AG04450 (cell line): ENCODE measurements around the gene PP2D1. TPM values are rescaled to one million over a fixed set of nuclear protein-coding genes. Genes with fewer than 3 reads are reported as not detected.
"Not testable (repeated sequence)": the region's sequence is repeated elsewhere in the genome, so short reads cannot be mapped to it uniquely, and the experiment has no call there.

Source experiments
- CTCF ChIA-PET: fragments of 300-600, 350-600 bp; formaldehyde crosslinking; extraction: SDS; loops from one replicate; lab custom pipeline; 2022; ENCODE audit warnings: antibody characterized with exemption, inconsistent platforms; lab: Charles Lee
- POLR2A ChIA-PET: fragments of 350-600 bp; formaldehyde crosslinking; extraction: SDS; loops from one replicate; lab custom pipeline; 2021; ENCODE audit warnings: antibody characterized with exemption, inconsistent platforms; lab: Yijun Ruan, JAX
- DNase-seq: peaks from one replicate; pipeline ENCODE4 v3.0.0-alpha.2; 2011; ENCODE audit warnings: low read depth, low spot score
- H3K27ac ChIP-seq: one replicate; pipeline ENCODE4 v1.5.1; 2012; ENCODE audit warnings: low read depth, low read length, control low read depth
- H3K27me3 ChIP-seq: one replicate; pipeline ENCODE4 v1.6.0; 2012; ENCODE audit warnings: low read length; ENCODE audit not compliant: control insufficient read depth, insufficient read depth
- H3K4me3 ChIP-seq: 2 replicates; pipeline ENCODE4 v1.5.1; 2011; ENCODE audit warnings: mild to moderate bottlenecking, low read depth, low read length, control low read depth
- H3K9me3 ChIP-seq: 2 replicates; pipeline ENCODE4 v1.5.1; 2012; ENCODE audit warnings: low read length; ENCODE audit not compliant: control insufficient read depth, insufficient read depth
- polyA plus RNA-seq: library from polyadenylated mRNA; depleted of rRNA; stranded (reverse); fragments of >200 nt; gene quantifications from 2 replicates; pipeline ENCODE4 v1.2.3, GENCODE V29; 2011
- TF ChIP-seq, protein P1 (sequence below): IDR thresholded peaks from 2 replicates; pipeline ENCODE4 v1.5.1; 2011; ENCODE audit warnings: low read depth, low read length, control low read depth, inconsistent platforms

PP2D1 gene
- polyA plus RNA-seq, 1 experiment, result not detected

DNA sequence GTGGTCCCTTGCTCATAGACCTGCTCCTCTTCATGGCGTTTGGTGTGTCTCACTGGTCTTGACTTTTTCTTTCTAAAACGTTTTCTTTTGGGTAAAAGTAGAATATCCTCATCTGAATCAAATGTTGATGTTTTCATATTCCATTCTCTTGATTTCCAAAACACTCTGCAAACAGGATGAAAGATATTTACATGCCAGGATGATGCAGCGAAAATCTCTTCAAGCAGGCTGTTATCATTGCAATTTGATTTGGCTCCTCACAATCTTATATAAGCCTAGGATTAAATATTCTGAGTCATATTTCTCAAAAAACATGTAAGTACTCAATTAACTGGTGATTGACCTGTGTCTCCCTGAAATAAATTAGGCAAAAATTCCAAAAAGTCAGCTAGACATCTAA is 10.1 kb downstream of the PP2D1 start:
- ChIA-PET CTCF (no interaction called here), POLR2A (no interaction called here)
- no peaks in the 10 kb centered on the region for H3K27me3 ChIP-seq
- no peak overlapping the region for H3K4me3 ChIP-seq
- TF ChIP-seq, protein P1, sequence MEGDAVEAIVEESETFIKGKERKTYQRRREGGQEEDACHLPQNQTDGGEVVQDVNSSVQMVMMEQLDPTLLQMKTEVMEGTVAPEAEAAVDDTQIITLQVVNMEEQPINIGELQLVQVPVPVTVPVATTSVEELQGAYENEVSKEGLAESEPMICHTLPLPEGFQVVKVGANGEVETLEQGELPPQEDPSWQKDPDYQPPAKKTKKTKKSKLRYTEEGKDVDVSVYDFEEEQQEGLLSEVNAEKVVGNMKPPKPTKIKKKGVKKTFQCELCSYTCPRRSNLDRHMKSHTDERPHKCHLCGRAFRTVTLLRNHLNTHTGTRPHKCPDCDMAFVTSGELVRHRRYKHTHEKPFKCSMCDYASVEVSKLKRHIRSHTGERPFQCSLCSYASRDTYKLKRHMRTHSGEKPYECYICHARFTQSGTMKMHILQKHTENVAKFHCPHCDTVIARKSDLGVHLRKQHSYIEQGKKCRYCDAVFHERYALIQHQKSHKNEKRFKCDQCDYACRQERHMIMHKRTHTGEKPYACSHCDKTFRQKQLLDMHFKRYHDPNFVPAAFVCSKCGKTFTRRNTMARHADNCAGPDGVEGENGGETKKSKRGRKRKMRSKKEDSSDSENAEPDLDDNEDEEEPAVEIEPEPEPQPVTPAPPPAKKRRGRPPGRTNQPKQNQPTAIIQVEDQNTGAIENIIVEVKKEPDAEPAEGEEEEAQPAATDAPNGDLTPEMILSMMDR, result no peak
- no peaks in the 10 kb centered on the region for H3K9me3 ChIP-seq
- no peak overlapping the region for H3K27ac ChIP-seq
- no peak for DNase-seq

DNA sequence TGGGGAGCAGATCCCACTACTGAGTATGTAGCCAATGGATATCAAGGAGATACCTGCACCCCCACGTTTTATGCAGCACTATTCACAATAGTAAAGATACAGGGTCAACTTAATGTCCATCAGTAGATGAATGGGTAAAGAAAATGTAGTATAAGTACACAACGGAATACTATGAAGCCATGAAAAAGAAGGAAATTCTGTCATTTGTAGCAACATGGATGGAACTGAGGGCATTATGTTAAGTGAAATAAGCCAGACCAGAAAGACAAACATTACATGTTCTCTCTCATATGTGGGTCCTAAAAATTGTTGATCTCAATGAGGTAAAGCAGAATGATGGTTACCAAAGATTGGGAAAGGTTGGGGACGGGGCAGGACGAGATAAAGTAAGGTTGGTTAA is 14.6 kb downstream of the PP2D1 start:
- H3K4me3 ChIP-seq, result no peak overlapping the region
- H3K9me3 ChIP-seq, result no peaks in the 10 kb centered on the region
- ChIA-PET CTCF (no interaction called here), POLR2A (no interaction called here)
- no peaks in the 10 kb centered on the region for H3K27me3 ChIP-seq
- TF ChIP-seq, protein P1, result no peak
- H3K27ac ChIP-seq, result no peak overlapping the region
- DNase-seq, result no peak

DNA sequence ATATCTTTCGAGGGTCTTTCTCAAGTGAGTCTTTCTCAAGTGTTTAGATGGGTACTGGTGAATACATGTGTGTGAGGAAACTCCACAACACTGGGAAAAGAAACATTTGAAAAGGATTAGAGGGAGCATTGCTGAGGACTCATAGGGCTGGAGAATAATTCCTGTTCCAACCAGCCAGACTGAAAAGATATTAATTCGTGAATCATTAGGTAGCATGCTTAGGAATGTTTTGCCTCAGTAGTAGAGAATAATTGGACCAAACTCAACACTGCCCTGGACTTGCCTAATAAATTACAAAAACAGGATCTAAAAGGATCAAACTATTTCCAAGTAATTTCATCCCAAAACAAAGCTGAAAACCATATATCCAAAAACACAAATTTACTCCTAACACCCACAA is 17.3 kb downstream of the PP2D1 start:
- no peaks in the 10 kb centered on the region for H3K9me3 ChIP-seq
- ChIA-PET POLR2A (no interaction called here), CTCF (no interaction called here)
- H3K4me3 ChIP-seq, result no peak overlapping the region
- H3K27ac ChIP-seq, result no peak overlapping the region
- TF ChIP-seq, protein P1, result no peak
- no peak for DNase-seq
- H3K27me3 ChIP-seq, result no peaks in the 10 kb centered on the region

DNA sequence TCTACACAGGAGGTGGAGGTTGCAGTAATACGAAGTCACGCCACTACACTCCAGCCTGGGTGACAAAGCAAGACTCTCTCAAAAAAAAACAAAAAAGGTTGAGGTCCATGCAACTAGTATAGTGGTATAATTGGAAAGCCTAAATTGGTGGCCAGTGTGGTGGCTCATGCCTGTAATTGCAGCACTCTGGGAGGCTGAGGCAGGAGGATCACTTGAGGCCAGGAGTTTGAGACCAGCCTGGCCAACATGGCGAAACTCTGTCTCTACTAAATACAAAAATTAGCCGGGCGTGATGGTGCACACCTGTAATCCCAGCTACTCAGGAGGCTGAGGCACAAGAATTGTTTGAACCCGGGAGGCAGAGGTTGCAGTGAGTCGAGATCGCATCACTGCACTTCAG is 23.2 kb downstream of the PP2D1 start:
- POLR2A ChIA-PET, CTCF ChIA-PET: not testable (repeated sequence)

DNA sequence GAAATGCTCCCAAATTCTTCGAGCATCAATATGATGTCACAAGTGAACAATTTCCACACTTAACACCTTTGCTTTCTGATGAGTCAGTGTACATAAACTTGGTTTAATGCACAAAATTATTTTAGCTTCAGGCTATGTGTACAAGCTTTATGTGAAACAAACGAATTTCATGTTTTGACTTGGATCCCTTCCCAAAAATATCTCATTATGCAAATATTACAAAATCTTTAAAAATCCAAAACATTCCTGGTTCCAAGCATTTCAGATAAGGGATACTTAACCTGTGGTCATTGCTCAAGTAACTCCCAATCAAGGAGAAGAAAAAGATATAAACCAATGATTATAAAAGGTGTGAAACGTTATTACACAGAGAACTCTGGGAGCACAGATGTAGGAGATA is 40.0 kb downstream of the PP2D1 start:
- no peak for DNase-seq
- ChIA-PET CTCF (no interaction called here), POLR2A (interaction anchor here (0.7 kb wide), 1 partner anchor 13 kb away, joined by 4 read pairs; no protein-coding TSS in a partner anchor)
- Histone ChIP-seq H3K4me3 (no peak overlapping the region), H3K27me3 (no peaks in the 10 kb centered on the region), H3K9me3 (no peaks in the 10 kb centered on the region), H3K27ac (no peak overlapping the region)
- TF ChIP-seq, protein P1, result no peak

More for the DNA sequence above, 23.2 kb downstream of the PP2D1 start:
- not testable (repeated sequence) for H3K4me3 ChIP-seq, DNase-seq, H3K27me3 ChIP-seq, H3K27ac ChIP-seq, H3K9me3 ChIP-seq

DNA sequence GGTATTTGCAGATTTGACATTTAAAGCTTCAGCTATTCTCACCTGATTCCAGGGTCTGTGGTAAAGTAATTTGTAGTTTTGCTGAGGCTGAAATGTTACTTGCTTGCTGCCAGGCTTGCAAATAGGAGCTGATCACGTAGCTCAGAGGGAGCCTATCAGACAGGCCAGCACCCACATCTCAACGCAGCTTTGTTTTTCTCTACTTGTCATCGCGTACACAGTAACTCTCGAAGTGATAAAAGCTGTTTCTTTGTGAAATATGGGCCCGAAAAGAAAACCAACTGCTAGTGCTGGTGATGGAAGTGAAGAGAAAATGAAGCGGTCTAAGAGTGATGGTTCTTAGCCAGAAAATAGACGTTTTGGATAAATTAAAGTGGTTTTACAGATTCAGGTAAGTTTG is 41.7 kb downstream of the PP2D1 start:
- TF ChIP-seq, protein P1, result no peak
- ChIA-PET POLR2A (no interaction called here), CTCF (interaction anchor here (0.9 kb wide), 1 partner anchor 84 kb away, joined by 4 read pairs; no protein-coding TSS in a partner anchor)
- no peak for DNase-seq
- no peak overlapping the region for H3K27ac ChIP-seq
- no peak overlapping the region for H3K4me3 ChIP-seq
- no peaks in the 10 kb centered on the region for H3K9me3 ChIP-seq
- no peaks in the 10 kb centered on the region for H3K27me3 ChIP-seq
